Natural killer cell (primary cell): ENCODE data around the gene IFNE. TPM values are rescaled to one million over a fixed set of nuclear protein-coding genes. Genes with fewer than 3 reads are reported as not detected.

ENCODE experiments used
- ATAC-seq, 3 donors: fragments of 150-1000 bp in 2 of 3; fragments of 200-7000 bp in 1 of 3; cut with Tn5 transposase; 1 replicate in 1 of 3; 2 replicates in 2 of 3; pipeline ENCODE4 v1.10.0; 2021; ENCODE audit warnings: mild to moderate bottlenecking in 2 of 3, moderate library complexity in 2 of 3
- DNase-seq, 2 donors: peaks; one replicate each; pipeline versions ENCODE4 v3.0.0 to v3.0.0-alpha.2; 2013 to 2021; ENCODE audit warnings: mixed read lengths in 1 of 2
- H3K27ac ChIP-seq: one replicate; pipeline ENCODE4 v1.5.1; 2013; ENCODE audit warnings: mild to moderate bottlenecking, low read length
- H3K27me3 ChIP-seq: one replicate; pipeline ENCODE4 v1.6.1; 2013; ENCODE audit warnings: low read length; ENCODE audit not compliant: control insufficient read depth, insufficient read depth
- H3K36me3 ChIP-seq: one replicate; pipeline ENCODE4 v1.6.1; 2013; ENCODE audit warnings: low read length; ENCODE audit not compliant: control insufficient read depth, insufficient read depth
- H3K4me1 ChIP-seq: one replicate; pipeline ENCODE4 v1.6.1; 2013; ENCODE audit warnings: low read length; ENCODE audit not compliant: control insufficient read depth, insufficient read depth
- H3K4me3 ChIP-seq: one replicate; pipeline ENCODE4 v1.5.1; 2013; ENCODE audit warnings: low read length
- H3K9me3 ChIP-seq: one replicate; pipeline ENCODE4 v1.6.1; 2013; ENCODE audit warnings: low read length; ENCODE audit not compliant: control insufficient read depth, insufficient read depth
- H3K27ac Mint-ChIP-seq, 2 donors: one replicate each; pipeline ENCODE4 v1.8.0; 2022; ENCODE audit warnings: mild to moderate bottlenecking in 2 of 2, mixed read lengths in 2 of 2, moderate library complexity in 1 of 2
- H3K27me3 Mint-ChIP-seq, 2 donors: one replicate each; pipeline ENCODE4 v1.8.0; 2022; ENCODE audit warnings: low read depth in 2 of 2, mixed read lengths in 2 of 2
- H3K36me3 Mint-ChIP-seq: one replicate; pipeline ENCODE4 v1.8.0; 2022; ENCODE audit warnings: mixed read lengths
- H3K4me1 Mint-ChIP-seq, 2 donors: one replicate each; pipeline ENCODE4 v1.8.0; 2022; ENCODE audit warnings: mixed read lengths in 2 of 2
- H3K4me3 Mint-ChIP-seq: one replicate; pipeline ENCODE4 v1.8.0; 2022; ENCODE audit warnings: mild to moderate bottlenecking, moderate library complexity, mixed read lengths
- H3K9me3 Mint-ChIP-seq, 2 donors: one replicate each; pipeline ENCODE4 v1.8.0; 2022; ENCODE audit warnings: mixed read lengths in 2 of 2
- WGBS: methylation state at CpG from one replicate; pipeline ENCODE4 v1.1.7; 2013; ENCODE audit warnings: missing lambda C conversion rate; ENCODE audit not compliant: insufficient coverage; 5-methylcytosine and 5-hydroxymethylcytosine counted together
- intact Hi-C: fragments of 100-400 bp; cut with micrococcal nuclease; formaldehyde crosslinking; loops from one replicate; pipeline ENCODE4 v1.14.2; 2022
- total RNA-seq, 4 donors: library from RNA; stranded (reverse); fragments of 120-200 nt in 1 of 4; gene quantifications; one replicate each; pipeline versions ENCODE4 v1.2.3 to v1.2.4, GENCODE V29; 2013 to 2022
- TF ChIP-seq, protein P1 (sequence below): fragments of 200-600 bp; IDR thresholded peaks from one replicate; pipeline ENCODE4 v1.8.0; 2022; ENCODE audit warnings: antibody characterized with exemption

Gene IFNE
- total RNA-seq, 3 donors from 2014 or later (not counting 1 experiment from before 2014, with no cell fraction given), result not detected

DNA sequence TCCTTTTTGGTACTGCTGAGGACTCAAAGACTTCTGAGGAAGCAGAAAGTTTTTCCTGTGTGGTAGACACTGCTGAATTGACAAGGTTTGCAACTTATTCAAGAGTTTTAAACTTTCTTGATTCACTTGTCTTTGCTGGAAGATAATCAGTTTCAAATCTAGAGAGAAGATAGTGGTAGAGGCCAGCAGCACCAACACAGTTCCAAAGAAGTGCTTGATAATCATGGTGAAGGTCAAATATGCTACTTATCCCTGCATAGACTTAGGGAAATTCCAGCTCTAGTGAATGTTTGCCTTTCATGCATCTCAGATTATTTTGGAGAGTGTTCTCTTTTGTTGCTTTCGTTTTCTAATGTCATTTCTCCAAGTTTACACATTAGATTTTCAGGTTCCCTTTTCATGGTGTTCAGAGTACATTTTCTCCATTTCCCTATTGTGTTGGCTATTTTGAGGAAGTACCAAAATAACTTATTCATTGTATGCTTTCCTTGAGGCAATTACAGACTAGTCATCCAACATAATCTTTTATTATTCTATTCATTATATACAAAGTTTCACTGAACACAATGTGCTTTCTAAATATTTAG lies 550 bp downstream of the IFNE start:
- H3K27me3 Mint-ChIP-seq, result peaks cover 15 to 22% of the 10 kb centered on the region in 2 donors
- no peaks in the 10 kb centered on the region for H3K36me3 Mint-ChIP-seq
- no peaks in the 10 kb centered on the region for H3K4me1 Mint-ChIP-seq
- Histone ChIP-seq H3K36me3 (no peaks in the 10 kb centered on the region), H3K9me3 (no peaks in the 10 kb centered on the region), H3K4me1 (no peaks in the 10 kb centered on the region), H3K27me3 (no peaks in the 10 kb centered on the region), H3K4me3 (no peak overlapping the region), H3K27ac (no peak overlapping the region)
- no peak overlapping the region for H3K4me3 Mint-ChIP-seq
- no peak overlapping the region for H3K27ac Mint-ChIP-seq
- intact Hi-C loops, result no loop called here
- WGBS, result no CpG with 5 or more reads among the region's 1 CpG
- peaks cover 0 to 7% of the 10 kb centered on the region in 2 donors for H3K9me3 Mint-ChIP-seq
- ATAC-seq (no peak), DNase-seq (no peak)
- TF ChIP-seq, protein P1, sequence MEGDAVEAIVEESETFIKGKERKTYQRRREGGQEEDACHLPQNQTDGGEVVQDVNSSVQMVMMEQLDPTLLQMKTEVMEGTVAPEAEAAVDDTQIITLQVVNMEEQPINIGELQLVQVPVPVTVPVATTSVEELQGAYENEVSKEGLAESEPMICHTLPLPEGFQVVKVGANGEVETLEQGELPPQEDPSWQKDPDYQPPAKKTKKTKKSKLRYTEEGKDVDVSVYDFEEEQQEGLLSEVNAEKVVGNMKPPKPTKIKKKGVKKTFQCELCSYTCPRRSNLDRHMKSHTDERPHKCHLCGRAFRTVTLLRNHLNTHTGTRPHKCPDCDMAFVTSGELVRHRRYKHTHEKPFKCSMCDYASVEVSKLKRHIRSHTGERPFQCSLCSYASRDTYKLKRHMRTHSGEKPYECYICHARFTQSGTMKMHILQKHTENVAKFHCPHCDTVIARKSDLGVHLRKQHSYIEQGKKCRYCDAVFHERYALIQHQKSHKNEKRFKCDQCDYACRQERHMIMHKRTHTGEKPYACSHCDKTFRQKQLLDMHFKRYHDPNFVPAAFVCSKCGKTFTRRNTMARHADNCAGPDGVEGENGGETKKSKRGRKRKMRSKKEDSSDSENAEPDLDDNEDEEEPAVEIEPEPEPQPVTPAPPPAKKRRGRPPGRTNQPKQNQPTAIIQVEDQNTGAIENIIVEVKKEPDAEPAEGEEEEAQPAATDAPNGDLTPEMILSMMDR, result no peak

DNA sequence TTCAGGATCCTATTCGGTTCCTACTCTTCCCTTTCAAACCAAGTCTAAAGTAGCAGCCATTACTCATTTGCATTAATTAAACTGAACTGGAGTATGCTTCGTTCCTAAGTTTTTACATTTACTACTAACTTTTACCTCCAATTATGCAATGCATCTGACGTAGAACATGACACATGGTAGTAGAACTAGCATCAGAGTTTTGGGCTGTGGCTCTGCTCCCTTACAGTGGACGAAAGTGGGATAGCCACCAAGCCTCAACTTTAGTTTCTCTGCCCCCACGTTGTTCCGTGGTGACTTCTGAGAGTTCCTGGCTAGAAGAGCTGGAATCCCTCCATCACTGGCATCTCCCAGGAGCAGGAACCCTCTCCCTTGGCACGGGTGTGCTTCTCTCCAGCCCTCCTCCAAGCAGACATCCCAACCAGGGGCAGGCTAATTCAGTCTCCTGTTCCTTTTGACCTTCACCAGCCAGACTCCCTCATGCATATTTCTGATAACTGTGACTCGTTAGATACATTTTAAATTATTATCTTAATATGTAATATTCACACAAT lies 2.9 kb downstream of the IFNE start:
- H3K4me3 ChIP-seq, result no peak overlapping the region
- Mint-ChIP-seq H3K4me3 (no peak overlapping the region), H3K27ac (no peak overlapping the region), H3K9me3 (no peaks in the 10 kb centered on the region), H3K27me3 (peaks cover 6 to 23% of the 10 kb centered on the region in 2 donors), H3K4me1 (no peaks in the 10 kb centered on the region), H3K36me3 (no peaks in the 10 kb centered on the region)
- intact Hi-C loops, result no loop called here
- H3K9me3 ChIP-seq, result no peaks in the 10 kb centered on the region
- H3K27me3 ChIP-seq, result peaks cover 3% of the 10 kb centered on the region
- H3K36me3 ChIP-seq, result no peaks in the 10 kb centered on the region
- TF ChIP-seq, protein P1, result no peak
- WGBS, result 84% methylated on average over 7 of the region's 8 CpGs
- H3K4me1 ChIP-seq, result no peaks in the 10 kb centered on the region
- DNase-seq (no peak), ATAC-seq (no peak)
- H3K27ac ChIP-seq, result no peak overlapping the region

DNA sequence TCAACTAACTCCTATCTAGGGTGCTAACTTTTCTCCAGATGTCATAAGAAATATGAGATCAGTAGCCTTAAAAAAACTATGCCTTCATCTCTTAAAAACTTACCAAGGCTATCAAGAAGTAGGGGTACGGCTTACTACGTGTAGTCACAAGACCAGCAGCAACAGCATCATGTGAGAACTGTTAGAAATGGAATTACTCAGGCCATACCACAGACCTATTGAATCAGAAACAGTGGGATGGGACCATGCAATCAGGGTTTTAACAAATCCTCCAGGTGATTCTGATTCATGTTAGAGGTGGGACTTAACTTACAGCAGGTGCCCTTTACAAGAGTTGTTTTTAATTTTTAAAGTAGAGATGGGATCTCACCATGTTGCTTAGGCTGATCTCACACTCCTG lies 4.6 kb downstream of the IFNE start:
- Histone ChIP-seq H3K27me3 (peaks cover 3% of the 10 kb centered on the region), H3K27ac (no peak overlapping the region), H3K36me3 (no peaks in the 10 kb centered on the region), H3K9me3 (no peaks in the 10 kb centered on the region), H3K4me1 (no peaks in the 10 kb centered on the region), H3K4me3 (no peak overlapping the region)
- DNase-seq (no peak), ATAC-seq (no peak)
- no peaks in the 10 kb centered on the region for H3K9me3 Mint-ChIP-seq
- no peak overlapping the region for H3K27ac Mint-ChIP-seq
- H3K27me3 Mint-ChIP-seq, result peaks cover 4 to 22% of the 10 kb centered on the region in 2 donors
- TF ChIP-seq, protein P1, result no peak
- no peak overlapping the region for H3K4me3 Mint-ChIP-seq
- H3K4me1 Mint-ChIP-seq, result no peaks in the 10 kb centered on the region
- intact Hi-C loops, result no loop called here
- H3K36me3 Mint-ChIP-seq, result no peaks in the 10 kb centered on the region
- 71% methylated on average over 2 of the region's 2 CpGs for WGBS

DNA sequence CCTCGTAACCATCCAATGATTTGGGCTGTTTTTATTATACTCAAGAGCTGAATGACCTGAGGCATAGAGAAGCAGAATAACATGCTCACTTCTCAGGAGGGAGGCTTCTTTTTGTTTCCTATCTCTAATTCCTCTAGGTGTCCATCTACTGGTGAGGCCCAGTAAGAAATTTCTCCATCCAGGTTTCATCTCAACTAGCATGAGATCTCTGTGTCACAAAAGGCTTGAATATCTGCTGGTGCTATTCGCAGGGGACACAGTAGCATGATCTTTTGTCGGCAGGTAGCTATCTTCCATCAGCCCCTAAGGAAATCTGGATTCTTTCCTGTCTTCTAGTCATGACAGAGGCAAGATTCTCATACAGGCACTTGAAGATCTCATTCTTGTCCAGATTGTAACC lies 8.9 kb downstream of the IFNE start:
- H3K9me3 ChIP-seq, result no peaks in the 10 kb centered on the region
- H3K36me3 ChIP-seq, result no peaks in the 10 kb centered on the region
- H3K27ac ChIP-seq, result no peak overlapping the region
- DNase-seq (no peak), ATAC-seq (no peak)
- no peak overlapping the region for H3K4me3 ChIP-seq
- Mint-ChIP-seq H3K4me3 (no peak overlapping the region), H3K9me3 (no peaks in the 10 kb centered on the region), H3K27me3 (peaks cover 6 to 30% of the 10 kb centered on the region in 2 donors), H3K4me1 (no peaks in the 10 kb centered on the region), H3K27ac (no peak overlapping the region), H3K36me3 (no peaks in the 10 kb centered on the region)
- H3K27me3 ChIP-seq, result peaks cover 3% of the 10 kb centered on the region
- H3K4me1 ChIP-seq, result no peaks in the 10 kb centered on the region
- intact Hi-C loops, result no loop called here
- WGBS, result 94% methylated on average over 2 of the region's 3 CpGs
- TF ChIP-seq, protein P1, result no peak
